ENCODE results near the gene CTSS.

CTSS gene

GRCh38 chr1:150762552-150762951, 3.0 kb downstream of the CTSS start:
- TF ChIP-seq BACH2 (CRISPR knock-in tag; IDR thresholded peaks at IDR 0.05; ENCODE audit: borderline replicate concordance) (no peak), ZC3H10 (CRISPR knock-in tag; IDR thresholded peaks at IDR 0.05) (no peak), CSDC2 (CRISPR knock-in tag; IDR thresholded peaks at IDR 0.05) (no peak), GLIS3 (CRISPR knock-in tag; IDR thresholded peaks at IDR 0.05) (no peak), ZFP30 (CRISPR knock-in tag; IDR thresholded peaks at IDR 0.05) (no peak), ZNF70 (CRISPR knock-in tag; IDR thresholded peaks at IDR 0.05) (no peak), TSHZ2 (CRISPR knock-in tag; IDR thresholded peaks at IDR 0.05) (no peak), PPARA (CRISPR knock-in tag; IDR thresholded peaks at IDR 0.05; ENCODE audit: borderline replicate concordance) (no peak), SNAI2 (CRISPR knock-in tag; IDR thresholded peaks at IDR 0.05) (no peak), TCF4 (CRISPR knock-in tag; IDR thresholded peaks at IDR 0.05; ENCODE audit: borderline replicate concordance) (no peak), ZNF8 (CRISPR knock-in tag; IDR thresholded peaks at IDR 0.05) (no peak), ISL1 (CRISPR knock-in tag; IDR thresholded peaks at IDR 0.05) (no peak), OSR1 (CRISPR knock-in tag; IDR thresholded peaks at IDR 0.05) (no peak), RARB (CRISPR knock-in tag; IDR thresholded peaks at IDR 0.05) (no peak), ARNTL (CRISPR knock-in tag; IDR thresholded peaks at IDR 0.05; ENCODE audit: borderline replicate concordance, low read depth) (no peak), ESRRG (CRISPR knock-in tag; IDR thresholded peaks at IDR 0.05) (no peak)

GRCh38 chr1:150761801-150762200, 3.8 kb downstream of the CTSS start:
- no peak for ATAC-seq
- TF ChIP-seq ZNF70 (CRISPR knock-in tag; IDR thresholded peaks at IDR 0.05), result no peak
- no peak for TF ChIP-seq ZNF8 (CRISPR knock-in tag; IDR thresholded peaks at IDR 0.05)
- TF ChIP-seq OSR1 (CRISPR knock-in tag; IDR thresholded peaks at IDR 0.05), result no peak
- no peak for TF ChIP-seq ZFP3 (CRISPR knock-in tag; IDR thresholded peaks at IDR 0.05)
- no peak for TF ChIP-seq TCF4 (CRISPR knock-in tag; IDR thresholded peaks at IDR 0.05; ENCODE audit: borderline replicate concordance)
- no peak for TF ChIP-seq ARNTL (CRISPR knock-in tag; IDR thresholded peaks at IDR 0.05; ENCODE audit: borderline replicate concordance, low read depth)
- no peak for TF ChIP-seq ZFP30 (CRISPR knock-in tag; IDR thresholded peaks at IDR 0.05)
- TF ChIP-seq CSRNP3 (CRISPR knock-in tag; IDR thresholded peaks at IDR 0.05), result no peak
- TF ChIP-seq TSHZ2 (CRISPR knock-in tag; IDR thresholded peaks at IDR 0.05), result no peak
- no peak for TF ChIP-seq CREB5 (CRISPR knock-in tag; IDR thresholded peaks at IDR 0.05; ENCODE audit: low read depth)
- TF ChIP-seq BACH2 (CRISPR knock-in tag; IDR thresholded peaks at IDR 0.05; ENCODE audit: borderline replicate concordance), result no peak
- TF ChIP-seq SNAI2 (CRISPR knock-in tag; IDR thresholded peaks at IDR 0.05), result no peak
- TF ChIP-seq ZNF565 (CRISPR knock-in tag; conservative IDR thresholded peaks at IDR 0.05; ENCODE audit: low read depth), result no peak
- no peak for TF ChIP-seq TOX (CRISPR knock-in tag; IDR thresholded peaks at IDR 0.05; ENCODE audit: borderline replicate concordance)
- TF ChIP-seq GLIS3 (CRISPR knock-in tag; IDR thresholded peaks at IDR 0.05), result no peak
- TF ChIP-seq ZC3H10 (CRISPR knock-in tag; IDR thresholded peaks at IDR 0.05), result no peak
- no peak for TF ChIP-seq POU6F1 (CRISPR knock-in tag; IDR thresholded peaks at IDR 0.05; ENCODE audit: borderline replicate concordance, low read depth)
- TF ChIP-seq RARB (CRISPR knock-in tag; IDR thresholded peaks at IDR 0.05), result no peak
- no peak for TF ChIP-seq PATZ1 (CRISPR knock-in tag; IDR thresholded peaks at IDR 0.05; ENCODE audit: borderline replicate concordance)
- TF ChIP-seq PPARA (CRISPR knock-in tag; IDR thresholded peaks at IDR 0.05; ENCODE audit: borderline replicate concordance), result no peak

More at GRCh38 chr1:150762552-150762951, 3.0 kb downstream of the CTSS start:
- no peak for ATAC-seq

Measured in SK-N-SH treated with all-trans-retinoic acid at 6 μM for 48 hours (cell line).